Ishikawa (cell line): ENCODE data around the gene UBE2QL1.

Experiments used
- EGR1 ChIP-seq: IDR thresholded peaks from 2 replicates; pipeline ENCODE4 v1.6.1; 2012
- EP300 ChIP-seq: IDR thresholded peaks from 2 replicates; pipeline ENCODE4 v1.6.1; 2012; ENCODE audit warnings: borderline replicate concordance
- FOXM1 ChIP-seq: IDR thresholded peaks from 2 replicates; pipeline ENCODE4 v1.6.1; 2012; ENCODE audit warnings: low read depth, borderline replicate concordance
- NFIC ChIP-seq: IDR thresholded peaks from 2 replicates; pipeline ENCODE4 v1.6.1; 2012
- TAF1 ChIP-seq: IDR thresholded peaks from 2 replicates; pipeline ENCODE4 v1.6.1; 2012; ENCODE audit warnings: low read depth, mild to moderate bottlenecking
- TEAD4 ChIP-seq: IDR thresholded peaks from 2 replicates; pipeline ENCODE4 v1.6.1; 2012
- ZBTB7A ChIP-seq: IDR thresholded peaks from 2 replicates; pipeline ENCODE4 v1.6.1; 2012; ENCODE audit warnings: low read depth
- TF ChIP-seq, protein P1 (sequence below): IDR thresholded peaks from 2 replicates; pipeline ENCODE4 v1.6.1; 2012; ENCODE audit warnings: low read depth, mild to moderate bottlenecking

DNA sequence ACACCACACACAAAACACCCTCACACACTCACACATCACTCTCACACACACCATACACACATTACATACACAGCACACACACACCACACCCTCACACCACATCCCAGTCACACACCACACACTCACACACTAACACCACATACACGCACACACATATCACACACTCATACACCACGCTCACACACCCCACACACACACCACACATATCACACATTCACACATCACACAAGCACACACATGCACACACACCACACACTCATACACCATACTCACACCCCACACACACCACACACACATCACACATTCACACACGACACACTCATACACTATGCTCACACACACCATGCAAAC, 543 bp upstream of the UBE2QL1 start:
- no peak for TF ChIP-seq ZBTB7A
- no peak for TF ChIP-seq EP300
- TF ChIP-seq TAF1, result no peak
- TF ChIP-seq, protein P1, sequence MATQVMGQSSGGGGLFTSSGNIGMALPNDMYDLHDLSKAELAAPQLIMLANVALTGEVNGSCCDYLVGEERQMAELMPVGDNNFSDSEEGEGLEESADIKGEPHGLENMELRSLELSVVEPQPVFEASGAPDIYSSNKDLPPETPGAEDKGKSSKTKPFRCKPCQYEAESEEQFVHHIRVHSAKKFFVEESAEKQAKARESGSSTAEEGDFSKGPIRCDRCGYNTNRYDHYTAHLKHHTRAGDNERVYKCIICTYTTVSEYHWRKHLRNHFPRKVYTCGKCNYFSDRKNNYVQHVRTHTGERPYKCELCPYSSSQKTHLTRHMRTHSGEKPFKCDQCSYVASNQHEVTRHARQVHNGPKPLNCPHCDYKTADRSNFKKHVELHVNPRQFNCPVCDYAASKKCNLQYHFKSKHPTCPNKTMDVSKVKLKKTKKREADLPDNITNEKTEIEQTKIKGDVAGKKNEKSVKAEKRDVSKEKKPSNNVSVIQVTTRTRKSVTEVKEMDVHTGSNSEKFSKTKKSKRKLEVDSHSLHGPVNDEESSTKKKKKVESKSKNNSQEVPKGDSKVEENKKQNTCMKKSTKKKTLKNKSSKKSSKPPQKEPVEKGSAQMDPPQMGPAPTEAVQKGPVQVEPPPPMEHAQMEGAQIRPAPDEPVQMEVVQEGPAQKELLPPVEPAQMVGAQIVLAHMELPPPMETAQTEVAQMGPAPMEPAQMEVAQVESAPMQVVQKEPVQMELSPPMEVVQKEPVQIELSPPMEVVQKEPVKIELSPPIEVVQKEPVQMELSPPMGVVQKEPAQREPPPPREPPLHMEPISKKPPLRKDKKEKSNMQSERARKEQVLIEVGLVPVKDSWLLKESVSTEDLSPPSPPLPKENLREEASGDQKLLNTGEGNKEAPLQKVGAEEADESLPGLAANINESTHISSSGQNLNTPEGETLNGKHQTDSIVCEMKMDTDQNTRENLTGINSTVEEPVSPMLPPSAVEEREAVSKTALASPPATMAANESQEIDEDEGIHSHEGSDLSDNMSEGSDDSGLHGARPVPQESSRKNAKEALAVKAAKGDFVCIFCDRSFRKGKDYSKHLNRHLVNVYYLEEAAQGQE, result no peak
- no peak for TF ChIP-seq FOXM1
- no peak for TF ChIP-seq TEAD4
- TF ChIP-seq NFIC, result no peak
- no peak for TF ChIP-seq EGR1
